Lower leg skin (tissue), 4 donors: ENCODE results near the gene CTTNBP2. TPM values are rescaled to one million over a fixed set of nuclear protein-coding genes. Genes with fewer than 3 reads are reported as not detected.

ENCODE experiments used
- DNase-seq, 2 donors: peaks; one replicate each; pipeline ENCODE4 v3.0.0-alpha.2; 2019; ENCODE audit warnings: low spot score in 2 of 2
- H3K4me3 ChIP-seq: fragments of 200-600 bp; sonication (generic); 2 replicates; pipeline ENCODE4 v1.5.1; 2017; ENCODE audit warnings: mild to moderate bottlenecking, low read depth; ENCODE audit not compliant: poor library complexity, severe bottlenecking
- POLR2A ChIP-seq, 2 donors: fragments of 450-650 bp; IDR thresholded peaks; one replicate each; pipeline ENCODE4 v1.6.1; 2016 to 2017; ENCODE audit warnings: antibody characterized with exemption in 2 of 2, mild to moderate bottlenecking in 1 of 2, moderate library complexity in 1 of 2
- WGBS, 2 donors: methylation state at CpG; one replicate each; pipeline ENCODE4 v1.1.5; 2018; 5-methylcytosine and 5-hydroxymethylcytosine counted together
- intact Hi-C: fragments of 100-400 bp; cut with DNase I; formaldehyde crosslinking; loops from one replicate; pipeline ENCODE4 v1.15.0; 2023; ENCODE audit warnings: low total_unique reads
- total RNA-seq, 4 donors: library from RNA; depleted of rRNA; stranded (reverse); fragments of >200 nt; gene quantifications; one replicate each; pipeline ENCODE4 v1.1.0, GENCODE V29; 2016
- TF ChIP-seq, protein P1 (sequence below), 3 donors: fragments of 450-650 bp; IDR thresholded peaks; one replicate each; pipeline ENCODE4 v1.5.1; 2016; ENCODE audit warnings: antibody characterized with exemption in 3 of 3, mild to moderate bottlenecking in 3 of 3, moderate library complexity in 2 of 3

The CTTNBP2 gene
- total RNA-seq, 4 donors from 2014 or later = 1.2 to 7.6 (median 5.8) TPM

DNA sequence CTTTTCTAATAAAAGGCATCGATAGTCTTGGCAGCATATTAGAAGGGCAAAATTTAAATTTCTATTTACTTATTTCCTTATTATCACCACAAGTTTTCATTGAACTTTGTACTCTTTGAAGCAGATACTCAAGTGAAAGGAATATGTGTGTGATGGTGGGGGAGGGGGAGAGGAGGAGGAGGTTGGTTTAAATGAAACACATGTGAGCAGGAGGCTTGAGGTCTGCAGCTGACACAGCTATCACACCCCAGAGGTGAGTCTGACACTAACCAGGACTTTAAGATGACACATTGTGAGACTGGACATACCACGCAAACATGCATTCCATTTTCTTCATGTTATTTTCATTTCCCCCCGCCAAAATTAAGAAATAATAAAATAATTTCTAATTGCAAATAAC lies 63.3 kb downstream of the CTTNBP2 start:
- intact Hi-C loops = no loop called here
- DNase-seq = no peak
- TF ChIP-seq POLR2A (IDR thresholded peaks at IDR 0.05) = no peak
- TF ChIP-seq, protein P1, sequence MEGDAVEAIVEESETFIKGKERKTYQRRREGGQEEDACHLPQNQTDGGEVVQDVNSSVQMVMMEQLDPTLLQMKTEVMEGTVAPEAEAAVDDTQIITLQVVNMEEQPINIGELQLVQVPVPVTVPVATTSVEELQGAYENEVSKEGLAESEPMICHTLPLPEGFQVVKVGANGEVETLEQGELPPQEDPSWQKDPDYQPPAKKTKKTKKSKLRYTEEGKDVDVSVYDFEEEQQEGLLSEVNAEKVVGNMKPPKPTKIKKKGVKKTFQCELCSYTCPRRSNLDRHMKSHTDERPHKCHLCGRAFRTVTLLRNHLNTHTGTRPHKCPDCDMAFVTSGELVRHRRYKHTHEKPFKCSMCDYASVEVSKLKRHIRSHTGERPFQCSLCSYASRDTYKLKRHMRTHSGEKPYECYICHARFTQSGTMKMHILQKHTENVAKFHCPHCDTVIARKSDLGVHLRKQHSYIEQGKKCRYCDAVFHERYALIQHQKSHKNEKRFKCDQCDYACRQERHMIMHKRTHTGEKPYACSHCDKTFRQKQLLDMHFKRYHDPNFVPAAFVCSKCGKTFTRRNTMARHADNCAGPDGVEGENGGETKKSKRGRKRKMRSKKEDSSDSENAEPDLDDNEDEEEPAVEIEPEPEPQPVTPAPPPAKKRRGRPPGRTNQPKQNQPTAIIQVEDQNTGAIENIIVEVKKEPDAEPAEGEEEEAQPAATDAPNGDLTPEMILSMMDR (IDR thresholded peaks at IDR 0.05) = no peak
- no peak overlapping the region for H3K4me3 ChIP-seq
- 72 to 74% methylated on average over 3 of the region's 3 CpGs for WGBS, 2 donors

DNA sequence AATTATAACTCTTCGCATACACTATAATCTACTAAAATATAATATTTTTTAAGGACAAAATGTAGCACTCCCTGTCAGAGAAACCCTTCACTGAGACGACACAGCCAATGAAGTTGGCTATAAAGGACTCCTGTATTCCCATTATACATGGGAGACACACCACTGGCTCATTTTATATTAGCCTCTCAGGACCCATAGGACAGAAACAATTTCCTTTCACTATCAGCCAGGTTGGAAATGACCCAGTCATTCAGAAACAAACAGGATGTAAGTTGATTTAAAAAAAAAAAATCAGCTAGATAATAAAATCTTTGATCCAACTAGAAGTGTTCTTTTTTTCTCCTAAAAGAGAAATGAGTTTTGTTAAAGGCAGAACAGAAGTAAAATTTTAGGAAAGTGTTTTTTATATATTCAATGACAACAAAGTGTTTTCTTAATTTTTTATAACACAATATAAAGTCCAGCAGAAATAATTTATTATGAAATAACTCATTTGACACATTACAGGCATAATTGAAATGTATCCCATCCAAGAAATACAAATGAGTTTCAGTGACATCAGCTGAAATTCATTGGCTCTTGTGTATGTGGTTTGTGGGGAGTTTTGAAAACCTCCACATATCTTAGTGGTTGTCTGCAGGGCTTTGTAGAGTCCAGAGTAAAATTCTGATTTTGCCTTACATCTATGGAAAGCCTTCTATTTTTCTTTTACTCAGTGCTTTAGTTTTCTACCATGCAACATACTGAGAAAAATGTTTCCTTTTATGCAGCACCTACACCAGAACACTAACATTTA lies 64.1 kb downstream of the CTTNBP2 start:
- 42 to 54% methylated on average over 2 of the region's 2 CpGs for WGBS, 2 donors
- intact Hi-C loops = no loop called here
- DNase-seq = no peak
- no peak overlapping the region for H3K4me3 ChIP-seq
- no peak for TF ChIP-seq POLR2A (IDR thresholded peaks at IDR 0.05)
- TF ChIP-seq, protein P1 (IDR thresholded peaks at IDR 0.05) = no peak

DNA sequence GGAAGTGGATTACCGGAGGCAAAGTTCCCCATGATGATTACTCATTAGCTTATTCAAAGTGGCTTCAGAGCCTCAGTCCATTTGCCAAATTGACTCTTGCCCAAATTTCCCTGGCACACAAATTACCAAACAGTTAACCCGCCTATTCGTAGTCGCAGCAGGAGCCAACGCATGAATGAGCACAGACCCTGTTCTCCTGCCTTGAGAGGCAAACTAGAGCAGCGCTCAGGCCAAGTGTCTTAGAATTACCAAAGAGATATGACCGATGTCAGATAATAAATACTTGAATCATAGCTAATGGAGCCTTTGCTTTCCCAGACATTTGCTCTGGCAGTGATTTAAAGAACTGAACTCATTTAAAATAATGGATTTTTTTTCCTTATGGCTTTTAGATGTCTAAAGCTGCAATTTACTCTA lies 64.9 kb downstream of the CTTNBP2 start:
- no peak overlapping the region for H3K4me3 ChIP-seq
- intact Hi-C loops = no loop called here
- 13 to 16% methylated on average over 7 of the region's 7 CpGs for WGBS, 2 donors
- peak in 1 of 2 donors; percentile 54 for DNase-seq
- no peak for TF ChIP-seq POLR2A (IDR thresholded peaks at IDR 0.05)
- TF ChIP-seq, protein P1 (IDR thresholded peaks at IDR 0.05) = no peak

DNA sequence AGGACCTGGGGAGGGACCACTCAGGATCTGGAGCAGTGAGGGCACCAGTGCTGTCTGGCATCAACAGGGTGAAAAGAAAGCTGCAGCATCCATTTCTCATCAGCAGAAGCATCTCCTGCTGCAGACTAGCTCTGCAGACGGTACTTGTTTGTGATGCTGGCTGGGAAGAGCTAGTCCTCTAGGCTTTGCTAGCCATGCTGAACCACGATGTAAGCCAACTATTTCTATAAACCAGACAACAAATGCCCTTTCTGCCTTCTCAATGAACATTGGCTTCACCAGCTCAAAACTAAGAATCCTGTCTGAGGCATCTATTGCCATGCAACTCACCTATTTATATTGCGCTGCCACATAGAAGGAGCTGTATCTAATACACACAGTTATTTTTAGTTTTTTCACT lies 65.6 kb downstream of the CTTNBP2 start:
- H3K4me3 ChIP-seq = no peak overlapping the region
- TF ChIP-seq, protein P1 (IDR thresholded peaks at IDR 0.05) = no peak
- no peak for TF ChIP-seq POLR2A (IDR thresholded peaks at IDR 0.05)
- intact Hi-C loops = no loop called here
- no peak for DNase-seq
- WGBS, 2 donors = 31 to 43% methylated on average over 3 of the region's 3 CpGs

DNA sequence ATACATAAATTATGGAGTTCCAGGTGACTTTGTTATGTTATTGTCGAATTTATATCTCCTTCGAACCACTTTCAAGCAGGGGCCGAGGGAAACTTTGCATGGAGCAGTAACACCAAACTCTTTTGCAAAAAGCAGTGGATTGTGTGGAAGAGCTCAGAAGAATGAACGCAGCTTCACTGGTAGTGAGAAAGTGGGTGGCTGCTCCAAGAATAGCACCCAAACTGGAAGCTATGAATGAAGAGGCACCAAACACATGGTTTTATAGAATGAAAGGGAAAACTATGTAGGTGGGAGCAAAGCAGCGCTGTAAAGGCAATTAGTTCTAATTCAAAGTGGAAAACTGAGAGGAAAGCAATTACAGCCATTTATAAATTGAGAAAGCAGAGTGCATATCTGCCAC lies 67.2 kb downstream of the CTTNBP2 start:
- intact Hi-C loops = no loop called here
- DNase-seq = no peak
- H3K4me3 ChIP-seq = no peak overlapping the region
- WGBS, 2 donors = 84 to 91% methylated on average over 5 of the region's 5 CpGs
- TF ChIP-seq POLR2A (IDR thresholded peaks at IDR 0.05) = no peak
- TF ChIP-seq, protein P1 (IDR thresholded peaks at IDR 0.05) = no peak

DNA sequence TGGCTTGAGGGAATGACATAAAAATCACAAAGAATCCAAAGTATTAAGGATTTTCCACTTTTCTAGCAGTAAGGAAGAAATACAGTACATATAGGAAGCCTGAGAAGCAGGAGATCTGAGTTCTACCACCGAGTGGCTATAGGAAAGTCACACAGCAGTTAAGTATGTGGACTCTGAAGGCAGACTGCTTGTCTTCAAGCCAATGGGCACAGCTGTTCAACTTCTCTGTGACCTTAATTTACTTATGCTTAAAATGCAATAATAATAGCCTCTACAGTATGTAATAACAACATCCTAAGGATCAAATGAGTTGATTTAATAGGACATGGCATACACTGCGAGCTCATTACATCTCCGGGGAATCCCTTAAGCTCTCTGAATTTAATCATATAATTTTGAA lies 68.0 kb downstream of the CTTNBP2 start:
- intact Hi-C loops = no loop called here
- 83 to 90% methylated on average over 3 of the region's 3 CpGs for WGBS, 2 donors
- DNase-seq = no peak

More for the DNA sequence above, 68.0 kb downstream of the CTTNBP2 start:
- no peak overlapping the region for H3K4me3 ChIP-seq
- TF ChIP-seq POLR2A (IDR thresholded peaks at IDR 0.05) = no peak
- TF ChIP-seq, protein P1 (IDR thresholded peaks at IDR 0.05) = no peak
